DMS114 treated with DMSO at 0.1 percent for 48 hours (cell line): ENCODE results near the gene CADPS.

Experiments
- DNase-seq: peaks from one replicate; lab custom pipeline; 2025; ENCODE audit not compliant: unreplicated experiment; lab: John Stamatoyannopoulos, UW

CADPS gene

DNA sequence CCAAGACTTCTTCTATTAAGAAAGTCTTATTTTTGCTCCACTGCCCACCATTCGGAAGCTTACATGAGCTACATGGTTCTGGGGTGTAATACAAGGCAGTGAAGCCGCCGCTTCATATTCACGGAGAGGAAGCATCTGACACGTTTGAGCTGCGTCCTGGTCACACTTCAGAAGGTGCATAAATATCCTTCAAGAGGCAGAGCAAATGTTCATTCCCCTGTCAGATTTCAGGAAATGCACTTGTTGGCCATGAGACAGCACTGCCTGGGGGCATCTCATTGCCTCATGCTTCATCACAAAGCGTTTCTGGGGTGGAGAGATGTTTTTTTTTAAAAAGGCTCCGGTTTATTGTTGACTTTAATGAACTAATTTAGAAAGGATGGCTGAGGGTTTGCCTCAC is 119.9 kb downstream of the CADPS start:
- DNase-seq, result no peak

DNA sequence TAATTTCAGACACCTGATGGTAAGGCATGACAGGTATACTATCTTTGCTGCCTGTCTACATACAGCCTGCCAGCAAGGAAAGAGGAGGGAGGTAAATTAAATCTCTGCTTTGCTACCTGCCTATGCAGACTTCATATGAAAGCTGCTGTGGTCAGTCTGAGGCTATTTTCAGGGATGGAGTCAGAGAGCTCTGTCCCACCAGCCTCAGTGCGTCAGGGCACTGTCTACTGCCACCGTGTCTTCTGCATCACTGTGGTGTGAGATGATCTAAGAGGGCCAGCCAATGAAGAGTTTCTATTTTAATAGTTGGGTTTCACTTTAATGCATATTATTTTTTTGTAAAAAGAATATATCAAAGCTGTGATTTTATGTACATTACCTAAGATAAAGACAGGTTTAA is 125.6 kb downstream of the CADPS start:
- no peak for DNase-seq

DNA sequence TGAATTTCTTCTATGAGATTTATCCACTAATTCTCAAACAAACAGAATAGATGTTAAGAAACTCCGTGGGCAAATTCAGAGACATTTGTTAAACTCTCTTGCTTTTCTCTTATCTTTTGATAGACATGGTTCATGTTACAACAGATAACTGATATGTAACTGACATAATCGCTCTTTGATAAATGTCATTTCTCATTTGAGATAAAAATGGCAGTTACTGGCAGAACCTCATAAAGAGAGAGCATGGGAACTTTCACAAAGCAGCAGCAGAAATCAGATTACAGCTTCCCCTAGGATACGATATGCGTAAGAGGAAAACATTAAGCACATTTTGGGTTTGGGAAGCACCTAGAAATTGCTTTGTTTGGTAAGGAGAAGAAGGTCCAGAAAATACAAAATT is 126.1 kb downstream of the CADPS start:
- DNase-seq, result no peak

DNA sequence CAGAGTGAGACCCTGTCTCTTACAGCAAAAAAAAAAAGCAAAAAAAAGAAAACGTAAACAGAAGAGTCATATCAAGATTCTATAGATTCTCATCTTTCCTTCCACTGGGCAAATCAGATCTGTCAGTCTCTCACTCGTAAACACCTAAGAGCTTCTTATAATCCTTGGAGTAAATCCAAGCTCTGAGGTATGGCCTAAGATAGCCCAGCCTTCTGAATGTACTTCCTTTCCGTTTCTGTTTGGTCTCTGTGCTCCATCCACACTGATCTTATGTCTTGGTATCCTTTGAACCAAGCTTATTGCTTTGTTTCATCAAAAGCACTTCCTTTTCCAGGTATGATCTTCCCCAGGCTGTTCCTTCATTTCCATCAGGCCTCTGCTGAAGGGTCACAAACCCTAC is 137.8 kb downstream of the CADPS start:
- no peak for DNase-seq

DNA sequence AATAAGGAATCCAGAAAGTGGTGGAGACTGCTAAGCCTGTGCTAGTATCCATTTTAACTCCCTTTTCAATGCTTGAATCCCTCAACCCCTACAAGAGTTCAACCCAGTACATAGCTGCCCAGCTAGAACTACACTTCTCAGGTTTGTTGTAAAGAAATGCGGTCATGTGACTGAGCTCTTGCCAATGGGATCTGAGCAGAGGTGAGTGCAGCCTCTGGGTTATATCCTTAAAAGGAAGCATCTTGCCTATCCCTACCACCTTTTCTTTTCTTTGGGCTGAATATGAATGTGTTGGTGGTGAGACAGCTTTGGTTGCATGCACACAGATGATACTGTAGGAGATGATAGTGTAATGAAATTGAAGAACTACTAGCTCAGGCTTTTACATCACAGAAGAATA is 139.7 kb downstream of the CADPS start:
- no peak for DNase-seq

DNA sequence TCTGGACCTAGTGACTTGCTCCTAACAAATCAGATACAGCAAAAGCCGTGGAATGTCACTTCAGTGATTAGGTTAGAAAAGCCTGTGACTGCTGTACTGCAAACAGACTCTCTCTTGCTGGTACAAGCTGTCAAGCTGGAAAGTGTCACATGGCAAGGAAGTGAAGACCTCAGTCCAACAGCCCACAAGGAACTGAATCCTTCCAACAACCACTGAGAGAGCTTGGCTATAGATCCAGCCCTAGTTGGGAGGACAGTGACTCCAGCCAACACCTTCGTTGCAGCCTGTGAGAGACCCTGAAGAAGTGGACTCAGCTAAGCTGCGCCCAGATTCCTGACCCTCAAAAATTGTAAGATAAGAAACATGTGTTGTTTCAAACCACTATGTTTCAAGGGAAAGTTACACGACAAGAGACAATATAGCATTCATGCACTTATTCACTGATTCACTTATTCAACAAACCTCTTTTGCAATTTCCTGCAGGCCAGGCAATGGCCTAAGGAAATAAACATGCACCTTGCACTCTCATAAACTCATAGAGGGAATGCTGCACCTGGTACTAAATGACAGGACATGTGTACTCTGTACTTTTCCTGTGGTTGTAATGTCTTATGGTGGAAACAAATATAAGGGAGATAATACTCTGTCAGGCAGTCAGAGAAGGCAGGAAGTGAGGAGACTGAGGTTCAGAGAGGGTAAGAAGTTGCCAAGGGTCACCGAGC is 142.9 kb downstream of the CADPS start:
- no peak for DNase-seq

DNA sequence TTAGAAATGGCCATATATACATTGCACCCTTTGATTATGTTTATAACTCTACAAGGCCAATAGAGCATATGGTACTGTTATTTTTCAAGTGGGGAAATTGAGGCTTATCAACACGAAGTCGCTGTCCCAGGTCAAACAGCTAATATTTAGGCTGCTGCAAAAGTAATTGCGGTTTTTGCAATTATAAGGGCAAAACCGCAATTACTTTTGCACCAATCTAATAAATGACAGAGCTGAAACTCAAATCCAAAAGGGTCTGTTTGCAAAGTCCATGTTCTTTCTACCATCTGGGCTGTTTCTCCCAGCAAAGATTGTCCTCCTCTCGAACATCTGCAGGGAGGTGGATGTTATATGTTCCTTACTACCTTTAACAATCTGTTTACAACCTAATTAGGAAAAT is 147.2 kb downstream of the CADPS start:
- DNase-seq, result no peak

DNA sequence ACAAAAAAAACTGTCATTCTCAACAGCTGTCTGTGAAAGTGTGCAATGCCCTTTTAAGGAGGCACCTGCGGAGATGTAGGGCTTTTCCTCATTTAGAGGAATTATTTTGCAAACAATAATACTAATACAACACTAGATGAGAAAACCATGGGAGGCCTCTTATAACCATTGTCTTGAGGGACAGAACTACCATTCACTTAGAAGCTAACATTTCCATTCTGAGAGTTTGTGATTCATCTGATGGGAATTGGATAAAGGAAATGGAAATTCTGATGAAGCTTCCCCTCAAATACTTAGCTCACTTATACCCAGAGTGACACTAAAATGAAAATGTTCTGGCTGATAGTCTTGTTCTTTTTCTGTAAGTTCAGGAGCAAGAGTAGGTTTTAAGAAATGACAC is 147.7 kb downstream of the CADPS start:
- no peak for DNase-seq

DNA sequence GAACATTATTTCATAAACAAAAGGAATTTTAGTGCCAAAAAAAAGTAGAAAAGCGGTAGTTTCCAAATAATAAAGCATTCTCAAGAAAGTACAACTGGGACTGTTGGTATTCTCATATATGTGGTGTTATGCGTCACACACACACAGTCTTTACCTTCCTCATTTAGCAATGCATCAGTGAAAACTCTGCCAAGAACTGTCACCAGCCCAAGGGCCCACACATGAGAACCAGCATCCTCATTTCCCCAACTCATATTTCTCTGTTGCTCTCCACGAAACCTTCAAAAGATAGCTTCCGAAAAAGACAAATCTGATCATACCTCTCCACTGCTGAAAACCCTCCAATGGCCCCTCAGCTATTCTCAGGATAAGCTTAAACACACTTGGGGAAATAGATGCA is 150.7 kb downstream of the CADPS start:
- DNase-seq, result no peak

DNA sequence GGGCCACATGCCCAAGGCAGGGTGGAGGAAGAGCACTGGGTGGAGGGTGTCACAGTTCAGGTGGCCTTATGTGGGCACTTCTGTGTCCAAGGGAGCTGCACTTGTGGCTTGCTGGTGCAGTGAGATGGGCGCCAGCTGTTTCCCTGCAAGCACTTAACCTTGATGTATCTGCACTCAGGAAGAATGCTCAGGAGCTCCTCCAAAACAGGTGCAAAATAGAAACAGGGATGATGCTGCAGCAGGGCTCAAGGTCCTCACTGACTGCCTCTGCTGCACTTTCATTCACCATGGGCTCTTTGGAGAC is 151.3 kb downstream of the CADPS start:
- no peak for DNase-seq

DNA sequence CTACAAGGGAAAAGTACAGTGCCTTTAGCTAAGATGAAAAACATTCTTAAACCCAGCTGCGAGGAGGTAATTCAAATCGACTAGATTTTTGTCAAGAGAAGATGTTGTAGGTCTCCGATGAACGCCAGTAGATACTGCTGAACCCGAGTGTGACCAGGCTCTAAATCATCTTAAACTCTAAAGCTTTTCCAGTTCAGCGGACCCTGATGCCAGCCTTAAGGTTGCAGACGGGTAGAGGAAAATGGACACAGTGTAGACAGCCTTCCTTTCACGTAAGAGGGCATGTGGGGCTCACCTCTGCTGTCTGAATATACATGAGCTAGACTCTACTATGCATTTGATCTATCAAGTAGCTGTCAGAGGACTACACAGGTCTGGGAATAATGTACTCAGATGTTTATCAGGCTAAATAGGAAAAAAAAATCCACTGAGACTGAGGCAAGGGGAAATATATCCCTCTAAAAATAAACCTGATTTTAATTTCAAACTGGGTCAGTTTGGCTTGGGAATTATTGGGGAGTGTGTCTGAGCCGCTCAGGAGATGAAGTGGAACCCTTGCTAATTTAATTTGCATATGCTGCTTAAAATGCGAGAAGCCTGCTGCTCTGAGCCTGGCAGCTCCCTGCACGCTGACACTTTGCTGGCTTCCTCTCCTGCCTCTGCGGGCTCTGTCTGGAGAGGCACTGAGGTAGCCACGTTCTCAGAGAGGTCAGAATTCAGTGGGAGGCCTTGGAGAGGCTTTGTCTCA is 151.9 kb downstream of the CADPS start:
- DNase-seq, result no peak

DNA sequence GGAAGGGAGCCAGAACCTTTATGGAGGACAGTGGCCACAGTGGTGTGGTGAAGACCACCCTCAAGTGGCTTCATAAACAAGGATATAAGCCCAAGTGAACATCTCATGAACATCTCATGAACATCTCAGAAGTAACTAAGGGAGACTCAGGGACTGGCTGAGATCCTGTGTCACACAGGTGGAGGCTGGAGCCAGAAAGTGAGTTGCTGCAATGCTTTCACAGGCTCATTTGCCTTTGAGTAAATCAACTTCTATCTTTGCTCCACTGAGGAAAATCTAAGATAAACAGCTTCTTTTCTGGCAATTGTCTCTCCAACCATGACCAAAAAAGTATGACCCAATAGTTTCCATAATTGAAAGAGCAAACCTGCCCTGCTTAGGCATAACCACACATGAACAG is 152.9 kb downstream of the CADPS start:
- DNase-seq, result no peak

DNA sequence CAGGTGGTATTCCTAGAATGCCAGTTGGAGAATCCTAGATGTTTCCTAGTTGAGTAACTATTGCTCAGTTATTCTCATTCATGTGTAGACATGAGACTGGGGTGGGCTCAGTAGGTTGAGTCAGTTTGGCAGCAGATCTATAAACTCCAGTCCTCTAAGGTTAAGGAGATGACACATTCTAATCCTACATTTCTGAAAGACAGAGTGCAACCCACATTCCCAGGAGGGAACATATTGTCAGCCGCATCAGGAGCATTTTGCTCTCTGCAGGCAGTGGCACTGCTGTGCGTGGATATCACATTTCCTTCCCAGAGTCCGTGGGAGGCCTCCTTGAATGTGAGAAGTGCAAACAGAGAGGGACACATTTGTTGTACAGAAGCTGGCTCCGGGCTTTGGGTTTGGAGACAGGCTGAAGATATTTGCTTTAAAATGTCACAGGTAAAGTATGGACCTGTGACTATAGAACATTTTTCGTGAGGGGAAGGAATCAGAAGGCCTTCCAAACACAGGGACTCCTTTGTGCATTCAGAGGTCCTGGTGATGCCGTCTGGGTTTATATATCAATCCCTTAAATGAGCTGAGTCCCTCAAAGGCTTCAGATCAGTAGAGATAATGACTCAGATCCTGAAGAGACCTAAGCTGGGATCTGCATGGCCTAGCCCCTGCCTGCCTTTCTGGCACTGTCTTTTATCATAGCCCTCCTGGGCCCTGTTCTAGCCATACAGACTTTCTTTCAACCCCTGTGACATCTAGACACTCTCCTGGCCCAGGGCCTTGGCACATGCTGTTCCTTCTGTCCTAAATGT is 156.5 kb downstream of the CADPS start:
- no peak for DNase-seq

DNA sequence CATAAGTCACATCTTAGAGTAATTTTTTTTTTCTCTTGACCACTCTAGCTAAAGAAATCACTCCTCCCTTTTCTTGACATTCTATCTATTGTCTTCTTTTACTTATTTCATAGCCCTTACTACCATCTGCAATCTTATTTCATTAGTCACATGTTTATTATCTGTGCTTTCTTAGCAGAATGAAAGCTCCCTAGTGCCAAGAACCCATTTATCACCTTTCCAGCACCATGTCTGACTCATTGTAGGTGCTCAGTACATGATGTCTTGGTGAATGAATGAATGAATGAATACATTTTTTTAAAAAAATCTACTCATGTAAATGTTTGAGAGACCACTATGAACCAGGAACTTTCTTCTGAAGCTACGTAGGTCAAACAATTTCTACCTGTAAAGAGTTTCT is 157.2 kb downstream of the CADPS start:
- no peak for DNase-seq

DNA sequence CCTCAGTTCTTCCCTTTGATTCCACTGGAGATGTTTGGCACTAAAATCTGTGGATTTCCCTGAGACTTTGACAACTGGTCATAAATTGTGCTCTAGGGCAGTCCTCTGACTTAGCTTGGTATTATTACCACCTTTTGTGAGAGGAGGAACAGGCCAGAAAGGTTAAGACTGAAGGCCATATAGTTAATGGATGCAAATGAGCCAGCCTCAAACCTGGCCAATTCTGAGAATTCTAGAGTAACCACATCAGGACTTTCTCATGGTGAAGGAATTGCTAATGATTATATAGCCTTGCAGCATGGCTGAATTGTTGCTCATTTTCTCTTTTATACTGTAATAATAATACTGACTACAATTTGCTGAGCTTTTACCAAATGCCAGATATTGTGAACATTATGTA is 162.5 kb downstream of the CADPS start:
- no peak for DNase-seq

DNA sequence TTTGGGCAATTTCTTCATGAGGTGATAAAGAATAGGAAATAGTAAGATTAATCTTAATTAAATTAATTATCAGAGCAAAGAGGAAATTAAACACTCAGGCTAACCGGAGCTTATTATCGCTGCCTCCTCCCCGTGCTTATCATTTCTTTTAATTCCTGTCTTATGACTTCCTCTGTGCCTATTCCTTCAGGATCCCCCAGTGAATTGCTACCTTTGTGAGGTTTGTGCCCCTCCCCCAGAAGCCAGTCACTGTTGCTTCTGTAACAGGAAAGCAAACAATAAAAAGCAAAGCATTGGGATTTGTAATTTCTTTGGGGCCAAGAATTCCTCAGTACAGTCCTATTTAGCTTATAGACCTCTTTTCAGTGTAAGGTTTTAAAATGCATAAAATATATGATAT is 164.5 kb downstream of the CADPS start:
- DNase-seq, result no peak

DNA sequence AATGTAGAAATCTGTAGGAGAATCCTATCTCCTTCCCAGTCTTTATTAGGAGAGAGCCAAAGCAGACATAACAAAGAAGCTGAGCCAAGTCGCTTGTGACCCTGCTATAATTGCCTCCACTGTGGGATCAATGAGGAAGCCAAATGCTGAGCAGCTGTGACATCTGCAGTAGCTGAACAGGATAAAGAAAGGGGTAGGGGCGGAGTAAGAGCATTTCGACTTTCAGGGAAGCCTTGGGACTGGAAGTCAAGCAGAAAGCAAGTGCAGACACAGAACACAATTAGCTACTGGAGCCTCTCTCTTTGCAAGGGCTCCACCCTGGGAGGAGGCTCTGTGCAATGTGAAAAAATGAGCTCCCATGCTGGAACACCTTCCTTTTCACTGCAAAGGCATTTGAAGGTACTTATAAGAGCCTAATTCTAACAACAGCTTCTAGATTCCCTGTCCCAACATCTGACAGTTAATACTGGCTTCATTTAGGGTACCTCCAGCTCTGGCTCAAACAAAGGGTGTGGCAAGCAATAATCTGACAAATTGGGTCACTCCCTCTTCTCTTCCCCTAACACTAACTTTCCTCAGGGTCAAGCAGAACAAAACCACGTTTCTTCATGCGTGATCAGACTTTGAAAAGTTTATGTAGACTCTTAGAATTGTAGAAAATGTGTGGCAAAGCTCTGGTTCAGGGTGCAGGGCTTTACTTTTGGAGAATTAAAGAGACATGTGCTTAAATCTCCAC is 166.4 kb downstream of the CADPS start:
- DNase-seq, result no peak

DNA sequence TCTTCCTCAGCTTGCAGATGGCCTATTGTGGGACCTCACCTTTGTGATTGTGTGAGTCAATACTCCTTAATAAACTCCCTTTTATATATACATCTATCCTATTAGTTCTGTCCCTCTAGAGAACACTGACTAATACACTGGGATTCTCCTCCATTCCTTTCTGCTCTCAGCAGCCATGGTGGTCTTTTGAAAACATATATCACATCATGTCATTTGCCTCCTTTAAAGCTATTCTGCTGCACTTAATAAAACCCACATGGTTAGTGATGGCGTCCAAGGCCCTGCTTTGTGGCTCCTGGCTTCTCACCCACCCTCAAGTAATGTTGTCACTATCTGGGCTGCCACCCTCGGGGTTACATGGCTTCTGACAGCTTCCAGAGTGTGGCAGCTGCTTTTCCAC is 169.5 kb downstream of the CADPS start:
- DNase-seq, result no peak

DNA sequence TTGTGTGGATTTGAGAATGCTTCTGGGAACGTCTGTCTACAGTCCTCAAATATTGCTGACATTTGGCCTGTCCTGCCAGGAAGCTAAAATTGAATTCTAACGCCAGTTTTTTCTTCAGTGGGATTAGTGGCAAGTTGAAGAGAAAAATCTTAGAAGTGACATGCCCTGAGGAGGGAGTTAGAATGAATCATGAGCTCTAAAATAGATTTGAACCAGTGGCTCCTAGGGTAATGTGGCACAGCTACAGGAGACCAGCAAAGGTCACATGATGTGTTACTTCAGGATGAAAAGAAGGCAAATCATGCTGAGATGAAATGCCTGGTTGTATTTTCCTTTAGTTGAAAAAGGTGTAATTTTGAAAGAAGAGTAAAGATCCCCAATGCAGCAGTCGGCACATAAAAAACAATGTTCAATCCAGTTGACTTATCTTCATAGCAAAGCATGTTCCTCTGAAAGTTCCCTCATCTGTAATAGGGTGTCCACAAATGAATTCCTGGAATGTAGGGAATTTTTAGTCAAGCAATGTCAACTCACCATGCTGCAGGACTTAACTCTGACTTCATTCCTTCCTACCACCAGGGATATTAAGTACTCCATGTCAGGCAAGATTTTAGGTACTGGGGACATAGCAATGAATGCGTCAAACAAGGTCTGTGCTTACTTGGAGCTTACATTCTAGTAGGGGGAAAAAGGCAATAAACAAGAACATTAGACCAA is 171.6 kb downstream of the CADPS start:
- no peak for DNase-seq

DNA sequence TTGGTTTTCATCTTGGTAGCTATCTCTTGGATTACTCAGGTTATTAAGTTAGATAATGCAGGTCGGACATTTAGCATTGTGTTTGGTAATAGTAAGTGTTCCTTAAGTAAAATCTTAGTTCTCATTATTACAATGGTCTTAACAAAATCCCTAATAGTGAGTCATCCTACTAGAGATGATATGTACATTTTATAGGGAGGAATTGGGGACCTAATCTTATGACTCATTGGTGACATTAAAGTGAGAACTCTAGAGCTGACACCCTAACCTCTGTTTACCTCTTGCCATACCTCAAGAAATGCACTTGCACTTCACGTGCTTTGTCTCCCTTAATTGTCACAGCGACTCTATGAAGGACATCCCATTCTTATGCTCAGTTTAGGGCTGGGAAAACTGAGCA is 174.9 kb downstream of the CADPS start:
- DNase-seq, result no peak

DNA sequence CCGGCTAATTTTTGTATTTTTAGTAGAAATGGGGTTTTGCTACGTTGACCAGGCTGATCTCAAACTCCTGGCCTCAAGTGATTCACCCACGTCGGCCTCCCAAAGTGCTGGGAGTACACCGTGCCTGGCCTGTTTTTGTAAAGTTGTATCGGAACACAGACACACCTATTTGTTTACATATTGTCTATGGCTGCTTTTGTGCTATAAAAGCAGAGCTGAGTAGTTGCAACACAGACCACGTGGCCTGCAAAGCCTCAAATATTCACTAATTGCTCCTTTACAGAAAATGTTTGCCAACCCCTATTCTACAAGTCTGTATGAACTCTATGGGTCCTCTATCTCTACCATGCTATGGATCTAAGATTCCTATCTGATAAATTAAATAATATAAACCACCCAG is 175.5 kb downstream of the CADPS start:
- no peak for DNase-seq
